ENCODE results near the gene ABCB8.

DNA sequence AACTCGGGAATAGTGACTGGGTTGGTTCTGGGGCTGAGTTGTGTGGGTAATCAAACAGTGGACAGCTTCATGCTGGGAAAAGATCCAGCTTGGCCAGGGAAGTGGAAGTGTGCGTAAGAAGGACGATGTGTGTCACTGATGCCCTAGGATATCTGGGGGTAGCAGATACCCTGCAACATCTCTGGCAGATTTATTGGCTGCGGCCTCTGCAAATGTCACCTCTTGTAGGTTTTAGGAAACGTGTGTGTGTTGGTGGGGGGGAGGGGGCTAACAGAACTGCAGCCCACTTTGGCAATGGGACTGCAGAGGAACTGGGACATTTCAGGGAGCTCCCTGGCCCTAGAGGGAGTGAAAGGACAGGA lies 57.1 kb downstream of the ABCB8 start:
- TF ChIP-seq POLR2A (IDR thresholded peaks at IDR 0.05), result no peak
- TF ChIP-seq, protein P1, sequence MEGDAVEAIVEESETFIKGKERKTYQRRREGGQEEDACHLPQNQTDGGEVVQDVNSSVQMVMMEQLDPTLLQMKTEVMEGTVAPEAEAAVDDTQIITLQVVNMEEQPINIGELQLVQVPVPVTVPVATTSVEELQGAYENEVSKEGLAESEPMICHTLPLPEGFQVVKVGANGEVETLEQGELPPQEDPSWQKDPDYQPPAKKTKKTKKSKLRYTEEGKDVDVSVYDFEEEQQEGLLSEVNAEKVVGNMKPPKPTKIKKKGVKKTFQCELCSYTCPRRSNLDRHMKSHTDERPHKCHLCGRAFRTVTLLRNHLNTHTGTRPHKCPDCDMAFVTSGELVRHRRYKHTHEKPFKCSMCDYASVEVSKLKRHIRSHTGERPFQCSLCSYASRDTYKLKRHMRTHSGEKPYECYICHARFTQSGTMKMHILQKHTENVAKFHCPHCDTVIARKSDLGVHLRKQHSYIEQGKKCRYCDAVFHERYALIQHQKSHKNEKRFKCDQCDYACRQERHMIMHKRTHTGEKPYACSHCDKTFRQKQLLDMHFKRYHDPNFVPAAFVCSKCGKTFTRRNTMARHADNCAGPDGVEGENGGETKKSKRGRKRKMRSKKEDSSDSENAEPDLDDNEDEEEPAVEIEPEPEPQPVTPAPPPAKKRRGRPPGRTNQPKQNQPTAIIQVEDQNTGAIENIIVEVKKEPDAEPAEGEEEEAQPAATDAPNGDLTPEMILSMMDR (IDR thresholded peaks at IDR 0.05), result no peak
- TF ChIP-seq EP300 (IDR thresholded peaks at IDR 0.05), result no peak

Measured in tibial nerve (tissue), 4 donors.